HG03045 (cell line): Measurements from ENCODE around the gene SHB.

Experiments
- ATAC-seq: cut with Tn5 transposase; IDR thresholded peaks from one replicate; pipeline ENCODE4 v1.9.1; 2021; ENCODE audit warnings: mild to moderate bottlenecking, moderate library complexity; ENCODE audit not compliant: unreplicated experiment

SHB gene

DNA sequence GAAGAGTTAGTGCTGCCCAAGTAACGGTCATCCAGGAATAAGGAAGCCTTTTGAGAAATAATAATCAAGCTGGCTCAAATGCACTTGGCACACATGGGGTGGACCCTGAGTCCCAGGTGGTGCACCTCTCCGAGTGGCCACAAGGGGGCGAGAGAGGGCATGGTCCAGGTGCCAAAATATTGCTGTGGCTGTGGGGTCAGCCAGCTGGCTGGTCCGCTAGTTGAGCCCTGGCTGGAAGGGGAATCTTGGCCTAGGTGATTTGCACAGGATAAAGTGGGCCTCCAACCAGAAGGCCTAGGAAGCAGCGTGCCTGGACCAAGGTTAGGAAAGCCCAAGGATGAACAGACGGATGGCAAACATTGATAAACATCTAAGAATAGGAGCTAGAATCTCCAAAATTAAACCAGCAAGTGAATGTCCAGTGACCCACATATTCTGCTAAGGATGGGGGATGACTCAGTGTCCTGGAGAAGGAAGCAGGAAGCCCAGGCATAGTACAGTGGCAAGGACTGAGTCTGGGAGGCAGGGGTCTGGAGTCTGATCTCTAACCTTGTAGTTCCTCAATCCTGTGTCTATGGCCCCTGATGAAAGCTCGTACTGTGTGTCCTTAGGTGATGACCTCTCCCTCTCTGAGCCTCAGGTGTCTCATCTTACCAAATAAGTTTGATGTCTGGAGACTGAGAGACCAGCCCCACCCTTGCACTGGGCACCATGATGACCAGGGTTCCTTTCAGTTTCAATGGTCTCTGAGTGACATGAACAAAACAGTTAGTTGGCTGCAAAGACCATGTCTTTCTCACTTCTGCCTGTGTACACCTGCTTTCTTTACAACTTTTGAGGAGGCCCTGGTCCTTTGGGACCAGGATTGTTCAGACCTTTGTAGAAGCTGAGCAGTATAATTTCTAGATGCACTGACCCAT, 19.2 kb upstream of the SHB start:
- no peak for ATAC-seq

DNA sequence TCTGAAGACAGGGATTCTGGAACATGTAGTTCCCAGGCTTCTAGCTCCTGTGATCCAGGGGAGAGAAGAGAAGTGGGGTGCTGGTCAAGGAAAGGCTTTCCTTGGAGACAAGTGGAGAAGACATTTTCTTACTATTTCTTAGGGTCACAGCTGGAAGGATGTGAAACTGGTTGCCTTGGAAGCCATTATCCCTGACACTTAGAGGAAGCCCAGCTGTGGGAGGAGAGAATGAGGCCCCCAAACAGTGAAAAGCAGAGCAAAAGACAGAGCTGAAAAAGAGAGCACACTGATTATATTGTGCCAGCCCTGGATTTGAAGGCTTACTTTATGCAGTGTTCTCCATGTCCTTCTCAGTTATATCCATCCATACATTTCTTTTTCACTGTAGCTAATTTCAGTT, 17.5 kb upstream of the SHB start:
- ATAC-seq, result no peak

DNA sequence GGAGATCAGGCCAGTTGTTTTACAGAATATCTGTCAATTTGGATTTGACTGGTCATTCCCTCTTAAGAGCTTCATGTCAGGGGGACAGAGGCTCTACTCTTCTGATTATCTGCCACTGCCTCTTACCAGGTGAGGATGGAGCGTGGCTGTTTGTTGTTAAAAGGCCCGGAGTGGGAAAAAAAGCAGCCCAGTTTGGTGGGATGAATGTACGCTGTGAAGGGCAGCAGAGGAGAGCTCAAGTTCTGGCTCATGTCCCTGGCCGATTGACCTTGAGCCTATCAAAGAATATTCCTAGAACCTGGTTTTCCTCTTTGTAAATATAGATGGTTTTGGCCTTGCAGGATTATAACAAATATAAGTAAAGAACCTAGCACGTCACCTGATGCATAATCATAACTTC, 16.3 kb upstream of the SHB start:
- no peak for ATAC-seq

DNA sequence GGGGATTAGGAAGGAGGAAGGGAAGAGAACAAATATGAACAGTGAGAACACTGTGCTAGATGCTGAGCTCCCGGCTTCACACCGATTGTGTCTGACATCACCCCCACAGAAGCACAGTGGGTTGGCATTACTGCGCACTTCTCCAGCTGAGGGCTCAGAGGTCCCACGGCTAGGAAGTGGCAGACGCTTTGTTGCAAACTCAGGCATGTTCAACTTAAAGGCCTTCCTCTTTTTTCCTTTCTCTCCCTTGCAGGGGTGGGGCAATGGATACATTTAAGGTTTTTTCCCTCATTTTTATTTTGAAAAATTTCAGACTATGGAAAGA, 15.5 kb upstream of the SHB start:
- no peak for ATAC-seq

DNA sequence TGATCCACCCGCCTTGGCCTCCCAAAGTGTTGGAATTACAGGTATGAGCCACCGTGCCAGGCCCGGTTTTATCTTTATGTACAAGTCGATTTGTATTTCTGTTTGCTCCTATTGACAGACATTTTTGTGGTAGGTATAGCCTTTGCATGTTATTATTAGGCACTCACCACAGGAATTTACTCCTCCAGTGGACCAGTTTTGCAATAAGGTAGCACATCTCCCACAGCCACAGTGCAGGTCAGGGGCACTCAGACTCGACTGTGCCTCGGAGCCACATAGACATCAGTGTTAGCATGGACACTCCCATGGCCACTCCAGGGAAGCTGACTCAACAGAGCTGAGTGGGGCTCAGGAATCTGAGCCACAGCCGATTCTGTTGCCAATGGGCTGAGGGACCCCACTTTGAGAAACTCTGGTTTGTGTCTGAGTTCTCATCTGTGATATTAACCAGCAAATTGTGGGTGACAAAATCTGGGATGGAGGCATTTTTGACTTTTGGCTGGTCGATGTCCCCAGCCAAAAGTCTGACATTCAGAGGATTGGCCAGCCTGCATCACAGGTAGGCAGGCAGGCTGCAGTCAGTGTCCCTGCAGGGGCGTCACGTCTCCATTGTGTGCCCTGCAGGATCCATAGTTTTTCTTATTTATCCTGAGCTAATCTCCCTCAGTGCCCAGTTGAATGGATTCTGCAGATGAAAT, 15.0 kb upstream of the SHB start:
- no peak for ATAC-seq

DNA sequence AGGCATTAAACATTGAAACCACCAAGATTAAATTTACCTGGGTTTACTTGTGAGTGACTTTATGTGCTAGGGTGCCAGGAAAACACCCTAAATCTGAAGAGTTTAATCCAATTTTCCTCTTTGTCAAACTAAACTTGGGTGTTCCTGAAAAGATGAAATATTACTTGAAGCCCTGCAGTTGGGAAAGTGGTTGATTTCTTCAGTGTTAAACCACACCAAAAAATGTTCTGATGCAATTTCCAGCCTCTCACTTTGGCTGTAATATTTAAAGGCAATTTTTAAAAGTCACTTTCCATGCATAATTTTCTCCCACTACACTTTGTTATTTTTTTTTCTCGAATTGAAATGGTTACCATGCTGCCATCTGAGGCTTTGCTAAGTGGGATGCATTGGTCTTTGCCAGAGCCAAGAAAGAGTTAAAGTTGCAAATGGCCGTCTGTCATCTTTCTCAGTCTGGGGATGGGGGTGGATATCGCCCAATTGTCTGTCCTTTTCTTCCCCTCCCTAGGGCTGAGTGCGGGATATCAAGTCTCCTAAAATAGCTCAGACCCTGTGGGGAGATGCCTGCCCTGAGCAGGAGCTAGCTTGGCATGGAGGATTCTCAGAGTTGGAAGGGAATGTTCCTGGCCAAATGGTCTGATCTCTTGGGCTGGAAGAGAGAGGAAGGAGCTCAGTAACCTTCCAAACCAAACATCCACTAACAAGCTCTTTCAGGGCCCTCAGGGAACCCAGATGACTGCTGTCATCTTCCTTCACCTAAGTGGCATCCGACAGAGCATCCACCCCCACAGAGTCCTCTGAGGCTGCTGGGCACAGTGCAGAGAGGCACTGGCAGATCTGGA, 13.6 kb upstream of the SHB start:
- no peak for ATAC-seq

DNA sequence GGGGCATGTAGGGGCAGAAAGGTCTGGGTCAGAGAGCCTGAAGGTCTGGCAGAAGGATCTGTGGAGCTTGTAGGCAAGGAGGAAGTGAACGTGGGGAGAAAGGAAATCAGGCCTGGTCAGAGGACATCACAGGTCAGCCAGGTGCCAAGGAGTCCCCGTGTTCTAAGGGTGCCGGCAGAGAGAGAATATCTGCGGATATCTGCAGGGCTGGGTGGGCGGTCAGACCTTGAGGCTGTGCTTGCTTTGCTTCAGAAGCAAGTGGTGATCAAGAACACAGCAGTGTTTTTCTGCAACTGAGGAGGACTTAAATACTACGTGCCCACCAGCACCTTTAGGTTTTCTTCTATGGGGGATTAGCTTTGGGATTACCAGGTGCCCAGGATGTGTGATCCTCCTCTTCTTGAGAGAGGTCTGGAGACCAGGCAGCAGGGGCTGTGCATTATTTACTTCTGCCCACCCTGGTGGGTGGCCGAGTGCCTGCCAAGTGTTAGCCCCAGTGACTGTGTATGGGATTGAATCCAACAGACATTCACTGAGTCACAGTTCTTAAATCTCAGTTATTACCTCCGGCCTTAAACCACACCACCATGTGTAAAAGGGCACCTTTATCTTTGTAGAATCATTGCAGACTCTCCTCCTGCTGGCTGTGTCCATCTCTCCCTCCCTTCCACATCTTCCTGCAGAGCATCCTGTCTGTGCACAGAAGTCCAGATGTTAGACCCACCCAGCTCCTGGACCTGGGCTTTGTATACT, 12.5 kb upstream of the SHB start:
- ATAC-seq, result no peak

DNA sequence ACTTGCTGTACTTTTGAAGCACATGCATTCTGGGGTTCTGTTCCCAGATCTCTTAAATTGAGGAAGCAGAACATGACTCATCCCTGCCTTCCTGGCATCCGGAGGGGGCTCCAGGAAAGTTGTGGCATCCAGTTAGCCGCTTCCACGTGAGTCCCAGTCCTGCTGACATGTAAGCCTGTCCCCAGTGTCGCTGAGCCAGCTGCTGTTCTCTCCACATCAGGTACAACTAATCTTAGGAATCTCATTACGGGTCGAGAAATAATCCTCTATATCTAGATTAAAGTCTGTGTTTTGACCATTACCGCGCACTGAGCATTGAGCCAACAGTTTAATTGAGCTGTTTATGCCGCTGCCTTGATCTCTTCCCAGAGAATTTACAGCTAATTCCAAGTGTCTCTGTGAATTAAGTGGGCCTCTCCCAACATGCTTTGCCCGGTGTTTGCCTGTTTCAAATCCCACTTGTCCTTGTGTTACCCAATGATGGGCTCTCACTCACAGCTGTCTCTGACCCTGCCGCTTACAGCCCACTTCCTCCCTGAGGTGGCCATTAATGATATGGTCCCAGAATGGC, 10.5 kb upstream of the SHB start:
- no peak for ATAC-seq

DNA sequence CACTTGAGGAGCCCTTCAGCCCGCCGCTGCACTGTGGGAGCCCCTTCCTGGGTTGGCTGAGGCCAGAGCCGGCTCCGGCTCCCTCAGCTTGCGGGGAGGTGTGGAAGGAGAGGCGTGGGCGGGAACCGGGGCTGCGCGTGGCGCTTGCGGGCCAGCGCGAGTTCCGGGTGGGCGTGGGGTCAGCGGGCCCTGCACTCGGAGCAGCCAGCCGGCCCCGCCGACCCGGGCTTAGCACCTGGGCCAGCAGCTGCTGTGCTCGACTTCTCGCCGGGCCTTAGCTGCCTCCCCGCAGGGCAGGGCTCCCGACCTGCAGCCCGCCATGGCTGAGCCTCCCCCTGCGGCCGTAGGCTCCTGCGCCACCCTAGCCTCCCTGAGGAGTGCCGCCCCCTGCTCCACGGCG, 6.2 kb upstream of the SHB start:
- ATAC-seq, result no peak

DNA sequence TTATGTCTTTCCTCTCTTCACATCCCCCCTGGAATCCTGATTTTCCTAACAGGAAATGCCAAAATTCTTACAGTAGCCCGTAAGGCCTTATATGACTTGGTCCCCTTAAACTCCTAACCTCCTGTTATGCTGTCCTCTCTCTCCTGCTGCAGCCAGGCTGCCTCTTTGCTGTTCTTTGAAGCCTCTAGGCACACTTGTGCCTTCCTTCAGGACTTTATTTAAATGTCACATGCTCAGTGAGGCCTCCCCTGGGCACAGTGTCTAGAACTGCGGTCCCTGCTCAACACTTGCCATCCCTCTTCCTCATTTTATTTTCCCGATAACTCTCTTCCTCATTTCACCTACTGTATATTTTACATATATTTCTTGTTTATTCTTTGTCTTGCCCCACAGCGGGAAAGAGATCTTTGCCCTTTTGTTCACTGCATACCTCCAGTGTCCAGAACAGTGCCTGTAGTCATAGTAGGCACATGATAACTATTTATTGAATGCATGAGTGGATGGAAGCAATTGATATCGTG, 5.5 kb upstream of the SHB start:
- ATAC-seq, result no peak

DNA sequence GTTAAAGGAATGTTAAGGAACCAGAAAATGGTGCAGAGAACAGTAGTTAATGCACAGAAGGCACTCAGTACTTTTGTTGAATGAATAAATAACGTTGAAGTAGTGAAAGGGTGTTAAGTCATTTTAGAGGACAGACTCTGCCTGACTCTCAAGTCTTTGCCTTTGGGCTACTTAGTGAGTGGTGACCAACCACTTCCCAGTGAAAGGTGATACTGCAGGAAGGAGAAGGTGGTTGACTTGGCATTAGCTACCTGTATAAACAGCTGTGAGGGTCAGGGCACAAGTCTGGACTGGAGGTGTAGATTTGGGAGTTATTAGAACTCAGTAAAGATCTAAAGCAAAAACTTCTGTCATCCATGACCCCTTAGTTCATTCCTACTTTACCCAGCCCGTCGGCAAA, 4.9 kb upstream of the SHB start:
- ATAC-seq, result no peak

DNA sequence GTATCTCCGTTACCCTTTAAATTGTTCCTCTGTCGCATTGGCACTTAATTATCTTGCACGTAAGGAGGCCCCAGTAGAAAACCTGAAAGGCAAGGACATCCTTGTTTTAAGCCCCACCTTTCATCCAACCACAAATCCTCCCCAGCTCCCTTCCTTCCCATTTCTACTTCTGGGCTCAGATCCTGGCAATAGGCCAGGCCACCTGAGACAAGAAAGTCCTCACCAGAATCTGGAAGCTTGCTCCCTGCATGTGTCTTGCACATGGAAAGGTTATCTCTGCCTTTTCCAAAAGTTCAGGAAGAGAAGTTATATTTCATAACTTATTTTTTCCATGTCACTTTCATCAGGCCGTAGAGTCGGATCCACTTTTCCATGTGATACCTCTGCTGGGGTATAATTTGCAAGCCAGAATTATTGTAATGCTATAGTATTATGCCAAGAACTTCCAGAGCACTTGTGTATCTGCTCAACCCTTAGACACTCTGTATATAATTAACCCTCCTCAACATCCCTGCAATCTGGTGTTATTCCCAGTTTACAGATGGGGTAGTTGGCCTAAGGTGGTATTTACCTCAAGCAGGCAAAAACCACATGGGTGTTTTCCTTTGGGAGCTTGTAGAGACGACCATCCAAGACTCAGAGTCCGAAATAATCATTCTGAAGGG, 2.6 kb upstream of the SHB start:
- ATAC-seq, result no peak

DNA sequence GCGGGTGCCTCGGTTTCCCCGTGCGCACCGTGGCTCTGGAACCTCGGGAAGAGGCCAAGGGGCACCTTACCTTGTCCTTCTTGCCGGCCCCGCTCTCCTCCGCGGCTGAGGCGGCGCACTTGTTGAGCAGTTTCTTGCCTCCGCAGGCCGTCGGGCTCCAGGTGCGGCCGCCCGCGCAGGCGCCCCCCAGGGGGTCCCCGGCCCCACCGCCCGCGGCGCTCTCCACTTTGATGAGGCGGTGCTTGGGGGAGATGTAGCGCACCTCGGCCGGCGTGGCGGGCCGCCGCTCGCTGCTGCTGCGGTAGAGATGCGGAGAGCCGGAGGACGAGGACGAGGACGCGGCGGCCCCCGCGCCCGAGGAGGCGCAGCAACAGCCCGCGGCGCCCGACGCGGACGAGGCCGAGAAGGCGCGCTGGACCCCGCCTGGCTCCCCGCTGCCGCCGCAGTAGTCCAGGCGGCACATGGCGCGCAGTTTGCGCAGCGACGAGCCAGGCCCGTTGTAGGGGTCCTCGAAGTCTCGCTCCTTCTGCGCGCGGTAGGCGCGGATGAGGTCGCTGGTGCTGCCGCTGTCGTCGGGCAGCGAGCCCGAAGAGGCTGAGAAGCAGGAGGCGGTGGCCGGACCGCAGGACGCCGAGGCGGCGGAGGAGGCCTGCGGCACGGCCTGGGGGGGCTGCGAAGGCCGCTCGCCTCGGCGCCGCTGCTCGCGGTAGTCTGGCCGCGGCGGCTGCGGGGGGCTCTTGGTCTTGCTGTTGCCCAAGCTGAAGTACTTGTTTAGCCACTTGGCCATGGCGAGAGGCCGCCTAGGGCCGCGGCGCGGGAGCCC, 957 bp downstream of the SHB start:
- no peak for ATAC-seq

DNA sequence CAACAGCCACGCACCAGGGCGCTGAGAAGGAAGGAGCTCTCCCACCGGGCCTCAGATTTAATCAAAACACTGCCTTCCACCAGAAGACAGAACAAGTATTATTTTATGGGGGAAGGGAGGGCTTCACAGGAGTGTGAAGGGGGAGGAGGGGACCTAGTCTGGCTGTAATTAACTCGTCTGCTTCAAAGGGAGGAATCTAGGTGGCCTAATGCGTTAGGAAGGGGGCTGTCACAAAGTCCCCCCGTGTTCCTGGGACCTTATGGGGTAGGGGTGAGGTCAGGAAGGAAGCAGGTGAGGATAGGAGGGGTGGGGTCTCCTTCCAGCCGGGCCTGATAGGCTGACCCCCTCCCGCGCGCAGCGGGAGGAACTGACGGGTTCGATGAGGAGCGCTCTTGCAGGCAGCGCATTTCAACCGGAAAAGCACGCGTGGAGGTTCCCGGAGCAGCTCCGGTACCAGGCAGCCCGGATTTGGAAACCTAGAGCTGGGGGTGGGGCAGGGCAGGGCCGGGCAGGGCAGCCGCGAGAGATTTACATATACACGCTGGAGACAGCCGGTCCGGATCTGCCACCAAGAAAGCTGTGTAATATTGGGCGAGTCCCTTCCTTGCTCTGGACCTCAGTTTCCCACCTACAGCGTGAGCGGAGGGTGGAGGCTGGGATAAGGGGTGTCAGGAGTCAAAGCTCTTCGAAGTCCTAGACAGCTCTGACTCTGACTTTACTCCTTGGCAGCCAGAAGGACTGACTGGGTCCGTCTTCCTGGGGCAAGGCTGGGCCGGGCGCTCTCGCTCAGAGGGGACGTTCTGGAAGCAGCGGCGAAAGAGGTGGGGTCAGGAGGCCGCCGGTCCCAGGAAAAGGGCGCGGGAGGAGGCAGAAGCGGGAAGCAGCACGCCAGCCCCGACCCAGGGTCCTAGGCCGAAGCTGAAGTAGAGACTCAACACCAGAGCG, 1.8 kb downstream of the SHB start:
- ATAC-seq, result no peak

DNA sequence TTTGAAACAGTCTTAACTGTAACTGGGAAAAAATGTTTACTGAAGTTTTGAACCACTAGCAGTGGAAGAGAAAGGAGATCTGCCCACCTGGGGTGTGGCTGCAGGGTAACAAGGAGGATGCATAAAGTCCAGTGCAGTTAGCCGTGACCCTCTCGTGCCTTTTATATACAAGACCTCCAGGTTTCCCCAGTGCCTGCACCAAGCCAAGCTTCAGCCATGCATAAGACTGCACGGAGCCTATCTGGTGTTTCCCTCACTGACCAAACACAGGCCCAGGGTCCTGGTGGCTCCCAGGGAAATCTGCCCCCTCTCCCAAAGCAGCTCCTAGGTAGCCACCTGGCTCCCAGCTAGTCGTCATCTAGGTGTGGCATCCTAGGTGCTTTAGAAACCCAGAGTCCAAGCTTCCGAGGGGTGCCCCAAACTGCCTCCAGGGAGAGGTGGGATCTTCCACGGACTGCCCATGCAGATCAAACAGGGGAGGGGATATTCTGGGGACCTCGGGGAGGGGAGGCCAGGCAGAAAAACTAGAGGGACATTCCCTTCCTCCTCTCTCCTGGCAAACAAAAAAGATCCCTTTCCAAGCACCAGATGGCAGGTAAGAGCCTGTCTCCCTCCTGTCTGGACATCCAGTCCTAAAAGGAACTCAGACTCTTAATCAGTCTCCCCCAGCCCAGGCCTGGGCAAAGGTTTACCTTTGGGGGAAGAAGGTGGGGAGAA, 2.7 kb downstream of the SHB start:
- ATAC-seq, result no peak

DNA sequence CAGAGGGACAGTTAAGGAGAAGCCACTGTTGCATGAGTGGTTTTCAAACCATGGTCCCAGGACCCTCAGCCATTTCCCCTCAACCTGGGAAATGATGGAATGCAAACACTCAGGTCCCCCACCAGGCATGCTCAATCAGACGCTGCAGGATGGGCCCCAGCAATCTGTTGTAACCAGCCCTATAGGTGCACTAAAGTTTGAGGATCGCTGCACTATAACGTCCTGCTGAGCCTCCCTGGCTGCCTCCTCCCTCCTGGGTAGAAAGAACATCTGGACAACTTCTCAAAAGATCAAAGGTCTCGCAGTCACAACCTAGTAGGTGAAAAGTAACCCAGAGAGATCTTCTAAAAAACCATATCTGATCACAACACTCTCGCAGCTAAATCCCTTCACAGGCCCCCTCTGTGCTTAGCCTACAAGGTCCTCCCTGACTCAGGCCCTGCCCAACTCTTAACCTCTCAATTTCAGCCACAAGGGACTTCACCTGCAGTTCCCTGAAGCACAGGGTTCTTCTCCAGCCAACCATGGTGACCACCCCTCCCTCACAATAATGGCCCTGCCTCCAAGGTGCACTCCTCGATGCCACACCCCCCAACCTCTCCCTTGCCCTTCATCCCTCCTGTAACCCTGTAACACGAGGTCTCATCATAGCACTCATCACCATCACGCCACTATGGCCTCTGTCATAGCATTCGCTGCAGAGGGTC, 3.5 kb downstream of the SHB start:
- peak; percentile 37 for ATAC-seq
